AG09319 (cell line): ENCODE results near the gene MS4A14.

Source experiments
- DNase-seq: peaks from one replicate; pipeline ENCODE4 v3.0.0-alpha.2; 2010; ENCODE audit warnings: low read depth; ENCODE audit errors: extremely low read depth
- TF ChIP-seq, protein P1 (sequence below): IDR thresholded peaks from 2 replicates; pipeline ENCODE4 v1.5.1; 2011; ENCODE audit warnings: low read depth, mild to moderate bottlenecking, inconsistent platforms, low read length, moderate library complexity

MS4A14 gene

DNA sequence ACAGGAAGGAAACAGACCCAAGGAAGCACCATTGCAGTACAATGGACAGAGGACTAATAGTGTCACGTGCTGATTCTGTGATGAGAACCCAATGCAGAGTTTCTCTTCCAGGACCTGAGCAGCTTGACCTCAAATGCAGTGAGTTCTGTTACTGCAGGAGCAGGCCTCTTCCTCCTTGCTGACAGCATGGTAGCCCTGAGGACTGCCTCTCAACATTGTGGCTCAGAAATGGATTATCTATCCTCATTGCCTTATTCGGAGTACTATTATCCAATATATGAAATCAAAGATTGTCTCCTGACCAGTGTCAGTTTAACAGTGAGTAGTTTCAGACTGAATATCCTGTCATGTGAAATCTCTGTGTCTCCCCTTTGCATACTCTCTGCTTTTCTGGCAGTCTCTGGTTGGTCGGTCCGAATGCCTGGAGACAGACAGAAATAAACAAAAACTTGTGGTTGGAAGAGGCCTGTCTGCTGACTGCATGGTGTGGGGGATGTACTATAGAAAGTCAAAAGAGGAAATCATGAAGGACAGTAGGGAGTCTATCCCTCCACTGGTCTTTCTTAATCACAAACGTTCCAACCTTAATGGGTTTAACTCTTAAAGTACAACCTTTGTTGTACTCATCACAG lies 6.9 kb upstream of the MS4A14 start:
- DNase-seq, result no peak
- TF ChIP-seq, protein P1, sequence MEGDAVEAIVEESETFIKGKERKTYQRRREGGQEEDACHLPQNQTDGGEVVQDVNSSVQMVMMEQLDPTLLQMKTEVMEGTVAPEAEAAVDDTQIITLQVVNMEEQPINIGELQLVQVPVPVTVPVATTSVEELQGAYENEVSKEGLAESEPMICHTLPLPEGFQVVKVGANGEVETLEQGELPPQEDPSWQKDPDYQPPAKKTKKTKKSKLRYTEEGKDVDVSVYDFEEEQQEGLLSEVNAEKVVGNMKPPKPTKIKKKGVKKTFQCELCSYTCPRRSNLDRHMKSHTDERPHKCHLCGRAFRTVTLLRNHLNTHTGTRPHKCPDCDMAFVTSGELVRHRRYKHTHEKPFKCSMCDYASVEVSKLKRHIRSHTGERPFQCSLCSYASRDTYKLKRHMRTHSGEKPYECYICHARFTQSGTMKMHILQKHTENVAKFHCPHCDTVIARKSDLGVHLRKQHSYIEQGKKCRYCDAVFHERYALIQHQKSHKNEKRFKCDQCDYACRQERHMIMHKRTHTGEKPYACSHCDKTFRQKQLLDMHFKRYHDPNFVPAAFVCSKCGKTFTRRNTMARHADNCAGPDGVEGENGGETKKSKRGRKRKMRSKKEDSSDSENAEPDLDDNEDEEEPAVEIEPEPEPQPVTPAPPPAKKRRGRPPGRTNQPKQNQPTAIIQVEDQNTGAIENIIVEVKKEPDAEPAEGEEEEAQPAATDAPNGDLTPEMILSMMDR, result no peak

DNA sequence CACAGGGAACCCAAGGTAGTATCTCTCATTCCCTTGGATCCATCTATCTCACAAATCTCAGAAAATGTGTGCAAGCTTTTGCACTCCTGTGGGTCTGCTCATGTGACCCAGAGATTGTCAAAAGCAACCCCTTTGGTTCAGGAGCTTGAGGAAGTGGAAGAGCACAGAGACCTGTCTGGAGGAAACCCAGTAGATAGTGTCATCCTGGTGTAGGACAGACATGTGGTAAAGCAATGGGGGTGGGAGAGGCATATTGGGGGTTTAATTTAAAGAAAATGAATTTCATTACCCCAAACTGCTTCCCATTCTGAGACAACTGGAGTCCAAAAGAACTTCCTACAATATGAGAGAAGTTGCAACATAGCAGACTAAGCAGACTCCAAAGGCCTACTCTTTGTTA lies 5.8 kb upstream of the MS4A14 start:
- no peak for DNase-seq
- TF ChIP-seq, protein P1, result no peak

DNA sequence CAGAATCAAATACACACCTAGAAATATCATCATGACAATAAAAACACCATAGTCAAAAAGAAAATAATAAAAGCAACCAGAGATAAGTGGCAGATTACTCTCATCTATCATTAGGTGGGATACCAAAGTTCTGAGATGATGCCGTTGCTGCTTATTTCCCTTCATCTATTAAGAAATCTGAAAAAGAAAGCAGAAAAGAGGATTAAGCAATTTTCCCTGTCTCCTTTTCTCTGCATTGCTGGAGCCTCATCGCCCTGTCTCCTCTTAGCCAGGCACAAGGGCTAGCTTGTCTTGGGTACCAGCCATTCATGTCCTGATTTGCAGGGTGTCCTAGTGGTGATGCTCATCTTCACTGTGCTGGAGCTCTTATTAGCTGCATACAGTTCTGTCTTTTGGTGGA lies 3.9 kb upstream of the MS4A14 start:
- DNase-seq, result no peak
- TF ChIP-seq, protein P1, result no peak

DNA sequence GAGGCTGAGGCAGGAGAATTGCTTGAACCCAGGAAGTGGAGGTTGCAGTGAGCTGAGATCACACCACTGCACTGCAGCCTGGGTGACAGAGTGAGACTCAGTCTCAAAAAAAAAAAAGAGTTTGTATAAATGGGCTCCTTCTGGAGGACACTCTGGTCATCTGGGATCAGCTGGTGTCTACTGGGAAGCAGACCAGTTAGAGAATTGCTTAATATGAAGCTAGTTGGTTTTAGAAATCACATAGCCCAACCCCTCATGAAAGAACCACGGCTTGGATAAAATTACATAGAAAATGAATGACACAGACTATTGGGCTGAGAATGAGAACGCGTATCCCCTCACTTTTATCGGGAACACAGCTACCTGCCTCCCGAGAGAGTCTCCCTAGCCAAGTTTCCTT lies 3.2 kb upstream of the MS4A14 start:
- DNase-seq, result no peak
- TF ChIP-seq, protein P1, result no peak

DNA sequence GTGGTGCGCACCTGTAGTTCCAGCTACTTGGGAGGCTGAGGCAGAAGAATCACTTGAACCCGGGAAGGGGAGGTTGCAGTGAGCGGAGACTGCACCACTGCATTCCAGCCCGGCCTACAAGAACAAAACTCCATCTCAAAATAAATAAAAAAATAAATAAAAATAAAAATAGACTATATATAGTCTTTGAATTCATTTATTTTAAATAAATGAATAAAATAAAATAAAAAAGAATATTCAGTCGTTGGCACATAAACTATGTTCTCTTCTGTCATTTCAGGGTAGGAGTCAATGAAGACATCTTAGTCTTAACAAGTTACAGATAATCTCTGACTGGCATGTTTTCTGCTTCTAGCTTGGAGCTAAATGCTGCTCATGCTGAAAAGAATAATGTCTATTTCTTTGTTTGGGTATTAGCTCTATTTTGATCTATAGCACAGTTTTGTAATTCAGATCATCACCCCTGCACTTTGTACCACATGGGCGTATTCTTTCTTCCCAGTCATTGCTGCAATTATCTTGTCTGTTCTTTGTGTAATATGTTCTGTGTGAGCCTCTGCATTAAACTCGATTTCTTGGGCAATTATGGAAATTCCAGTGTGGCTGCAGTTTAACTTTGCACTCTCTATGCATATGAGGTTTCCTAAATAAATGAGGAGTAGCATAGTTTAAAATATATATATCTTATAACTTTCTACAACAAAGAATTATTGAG lies 1.4 kb upstream of the MS4A14 start:
- DNase-seq, result no peak
- TF ChIP-seq, protein P1, result no peak

DNA sequence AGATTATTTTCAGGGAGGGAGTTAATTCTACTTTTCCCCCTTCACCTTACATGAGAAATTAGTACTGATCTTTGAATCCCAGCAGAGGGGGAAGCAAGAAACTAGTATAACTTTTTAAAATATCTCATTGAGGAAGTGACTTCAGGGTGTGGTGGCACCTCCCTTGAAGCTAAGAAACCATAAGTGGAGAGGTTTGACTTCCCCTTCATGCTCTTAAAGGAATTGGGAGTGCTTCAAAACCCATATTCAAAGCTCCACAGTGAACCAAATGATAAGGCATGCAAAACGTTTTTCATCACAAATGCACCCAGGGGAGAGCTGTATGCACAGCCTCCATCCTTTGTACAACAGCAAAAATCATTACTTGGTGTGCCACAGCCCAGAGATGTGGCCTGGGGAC lies 540 bp downstream of the MS4A14 start:
- TF ChIP-seq, protein P1, result no peak
- DNase-seq, result no peak

DNA sequence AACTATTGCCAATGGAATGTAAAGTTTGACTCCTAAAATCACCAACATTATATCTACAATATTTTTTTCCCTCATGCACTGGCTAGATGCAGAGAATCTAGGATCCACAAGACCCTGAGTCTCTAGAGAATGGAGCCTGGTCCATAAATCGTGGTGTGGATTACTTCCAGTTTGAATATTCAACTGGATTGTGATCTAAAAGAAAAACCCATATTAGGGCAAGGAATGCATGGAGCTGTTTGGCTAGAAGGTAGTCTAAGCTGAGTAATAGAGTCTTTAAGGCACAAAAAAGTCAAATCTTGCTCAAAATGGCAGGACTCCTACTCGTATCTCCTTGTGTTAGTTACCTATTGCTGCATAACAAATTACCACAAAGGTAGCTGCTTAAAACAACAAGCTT lies 23.8 kb downstream of the MS4A14 start:
- TF ChIP-seq, protein P1, result no peak
- no peak for DNase-seq
